ENCODE results near the gene VAT1L. TPM values are rescaled to one million over a fixed set of nuclear protein-coding genes. Genes with fewer than 3 reads are reported as not detected.

VAT1L gene
- total RNA-seq, 1 donor from 2014 or later = 0.23 TPM

DNA sequence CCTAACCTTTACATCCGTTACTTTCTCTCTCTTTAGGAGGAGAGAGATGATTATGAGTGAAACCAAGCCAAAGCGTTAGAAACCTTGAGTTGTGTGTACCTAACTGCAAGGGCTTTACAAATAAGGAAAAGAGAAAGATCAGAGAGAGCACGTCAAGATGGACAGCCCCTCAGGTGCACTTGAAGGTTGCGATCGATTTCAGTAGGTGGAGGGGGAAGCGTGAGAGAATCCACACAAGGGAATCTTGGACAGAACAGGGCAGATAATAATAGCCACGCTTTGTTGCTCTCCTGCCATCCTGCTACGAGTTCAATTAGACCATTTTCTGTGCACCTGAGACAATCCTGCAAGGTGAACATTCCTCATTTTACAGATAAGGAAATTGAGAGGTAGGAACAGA is 78.4 kb downstream of the VAT1L start:
- ATAC-seq (no peak), DNase-seq (ENCODE audit: low spot score) (no peak)

DNA sequence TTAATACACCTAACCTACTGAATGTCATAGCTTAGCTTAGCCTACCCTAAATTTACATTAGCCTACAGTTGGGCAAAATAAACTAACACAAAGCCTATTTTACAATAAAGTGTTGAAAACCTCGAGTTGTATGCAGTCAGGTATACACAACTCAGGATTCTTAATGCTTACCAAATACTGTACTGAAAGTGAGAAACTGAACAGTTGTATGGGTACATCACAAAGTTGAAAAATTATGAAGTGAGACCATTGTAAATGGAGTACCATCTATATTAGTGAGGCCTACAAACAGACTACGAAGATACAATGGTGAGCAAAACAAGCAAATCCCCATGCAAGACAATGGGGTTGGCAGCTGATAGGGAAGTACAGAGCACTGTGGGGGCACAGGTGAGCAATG is 79.7 kb downstream of the VAT1L start:
- DNase-seq (ENCODE audit: low spot score) (no peak), ATAC-seq (no peak)

DNA sequence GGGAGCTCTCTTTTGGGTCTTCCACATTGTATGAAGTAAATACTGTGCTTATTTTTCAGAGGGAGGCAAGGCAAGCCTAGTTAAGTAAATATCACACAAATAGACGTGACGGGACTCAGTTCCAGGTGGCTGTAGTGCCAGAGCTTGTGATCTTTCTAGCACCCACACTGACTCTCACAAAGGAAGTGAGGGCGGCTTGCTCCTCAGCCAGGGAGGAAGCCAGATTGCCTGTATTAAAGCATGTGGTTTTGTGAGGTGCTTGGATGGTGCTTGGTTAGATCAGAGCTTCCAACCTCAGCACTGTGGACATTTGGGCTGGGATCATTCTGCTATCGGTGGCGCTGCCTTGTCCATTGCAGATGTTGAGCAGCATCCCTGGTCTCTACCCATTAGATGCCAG is 80.1 kb downstream of the VAT1L start:
- ATAC-seq (no peak), DNase-seq (ENCODE audit: low spot score) (no peak)

DNA sequence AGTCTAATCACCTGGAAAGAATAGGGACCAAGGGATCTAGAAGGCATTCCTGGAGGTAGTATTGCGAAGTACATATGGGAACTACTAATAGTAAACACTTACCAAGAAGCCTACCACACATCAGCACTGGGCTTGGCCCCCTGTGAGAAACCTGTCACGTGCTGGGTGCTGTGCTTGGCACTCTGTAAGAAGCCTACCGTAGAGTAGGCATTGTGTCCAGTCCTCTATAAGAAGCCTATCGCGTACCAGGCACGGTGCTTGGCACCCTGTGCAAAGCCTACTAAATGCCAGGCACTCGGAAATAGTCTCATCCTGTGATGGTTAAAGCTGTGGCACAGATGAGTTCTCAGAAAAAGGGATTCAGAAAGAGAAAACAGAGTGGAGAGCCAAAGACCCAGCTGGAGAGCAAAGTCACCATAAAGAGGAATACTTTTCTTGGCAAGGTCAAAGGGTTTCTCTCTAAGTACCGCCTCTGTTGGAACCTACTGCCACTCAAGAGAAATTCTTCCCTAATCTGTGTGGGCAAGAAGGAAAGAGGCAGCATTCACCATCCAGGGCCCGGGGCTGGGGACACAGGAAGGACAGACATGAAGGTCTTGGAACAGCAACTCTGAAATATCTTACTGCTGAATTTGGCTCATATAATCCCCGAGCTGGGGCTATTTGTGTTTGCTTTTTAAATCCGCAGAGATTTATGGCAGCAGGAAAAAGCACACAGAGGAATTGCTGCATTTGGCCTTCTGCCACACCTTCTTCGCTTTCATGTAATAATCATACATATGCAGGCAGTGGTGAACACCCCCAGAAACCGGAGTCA is 81.8 kb downstream of the VAT1L start:
- ATAC-seq (no peak), DNase-seq (ENCODE audit: low spot score) (no peak)

DNA sequence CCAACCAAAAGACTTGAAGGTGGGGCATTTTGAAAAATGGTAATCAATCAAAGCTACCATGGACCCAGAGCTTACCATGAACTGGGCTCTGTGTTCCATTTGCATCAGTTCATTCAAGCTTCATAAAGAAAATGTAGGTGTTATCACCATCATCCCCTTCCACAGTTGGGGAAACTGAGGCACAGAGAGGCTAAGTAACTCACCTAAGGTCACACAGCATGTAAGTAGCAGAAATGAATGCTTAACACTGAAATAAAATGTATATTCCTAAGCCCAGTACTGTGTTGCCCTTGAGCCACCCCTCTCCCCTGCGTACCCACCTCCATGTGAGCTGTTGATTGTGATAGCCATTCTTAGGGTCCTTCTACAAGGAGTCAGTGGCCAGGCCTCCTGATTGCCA is 83.6 kb downstream of the VAT1L start:
- no peak for DNase-seq (ENCODE audit: low spot score)
- ATAC-seq = no peak

DNA sequence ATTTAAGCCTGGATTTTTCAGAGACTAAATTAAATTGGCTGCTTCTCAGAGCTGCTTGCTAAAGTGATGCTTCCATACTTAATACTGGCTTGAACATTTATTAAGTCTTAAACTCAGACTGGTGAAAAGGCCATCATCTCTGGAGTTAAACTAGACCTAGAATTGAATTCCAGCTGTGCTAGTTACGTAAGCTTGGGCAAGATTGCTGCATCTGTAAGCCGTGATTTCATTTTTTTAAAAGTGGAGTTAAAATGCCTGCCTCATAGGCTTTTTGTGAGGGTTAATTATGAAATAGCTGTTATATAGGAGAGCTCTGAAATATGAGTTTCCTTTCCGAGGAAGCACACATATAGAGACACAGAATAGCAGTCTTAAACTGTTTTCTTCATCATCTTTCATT is 84.7 kb downstream of the VAT1L start:
- ATAC-seq (no peak), DNase-seq (ENCODE audit: low spot score) (no peak)

DNA sequence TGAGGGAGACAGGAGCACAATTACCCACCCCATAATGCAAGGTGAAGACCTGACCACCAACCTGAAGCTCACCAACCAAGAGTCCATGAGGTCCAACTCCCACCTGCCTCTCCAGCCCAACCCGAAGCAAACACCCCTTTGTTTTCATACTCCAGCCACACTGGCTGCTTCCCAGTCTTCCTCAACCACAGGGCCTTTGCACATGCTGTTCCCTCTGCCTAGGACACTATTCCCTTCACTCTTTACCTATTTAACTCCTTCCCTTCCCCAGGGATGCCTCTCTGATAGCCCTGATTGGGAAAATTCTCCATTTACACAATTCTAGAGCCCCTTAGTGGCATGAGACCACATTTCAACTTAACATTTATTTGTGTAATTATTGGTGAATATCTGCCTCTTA is 86.0 kb downstream of the VAT1L start:
- ATAC-seq (no peak), DNase-seq (ENCODE audit: low spot score) (no peak)

DNA sequence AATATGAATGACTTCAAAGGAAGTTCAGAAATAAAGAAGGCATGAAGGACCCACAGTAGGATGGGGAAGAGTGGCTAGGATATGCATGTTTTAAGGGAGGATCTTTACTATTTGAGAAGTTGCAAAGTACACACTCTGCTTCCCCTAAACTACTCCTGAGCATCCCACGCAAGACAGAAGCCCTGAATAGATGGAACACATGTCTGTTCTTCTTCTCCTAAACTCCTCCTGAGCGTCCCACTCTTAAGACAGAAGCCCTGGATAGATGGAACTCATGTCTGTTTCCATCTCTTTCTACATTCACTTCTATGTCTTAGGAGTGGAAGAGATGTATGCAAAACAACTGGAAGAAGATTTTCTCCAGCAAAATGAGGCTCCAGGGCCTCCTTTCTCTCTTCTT is 88.4 kb downstream of the VAT1L start:
- DNase-seq (ENCODE audit: low spot score) (no peak), ATAC-seq (no peak)

DNA sequence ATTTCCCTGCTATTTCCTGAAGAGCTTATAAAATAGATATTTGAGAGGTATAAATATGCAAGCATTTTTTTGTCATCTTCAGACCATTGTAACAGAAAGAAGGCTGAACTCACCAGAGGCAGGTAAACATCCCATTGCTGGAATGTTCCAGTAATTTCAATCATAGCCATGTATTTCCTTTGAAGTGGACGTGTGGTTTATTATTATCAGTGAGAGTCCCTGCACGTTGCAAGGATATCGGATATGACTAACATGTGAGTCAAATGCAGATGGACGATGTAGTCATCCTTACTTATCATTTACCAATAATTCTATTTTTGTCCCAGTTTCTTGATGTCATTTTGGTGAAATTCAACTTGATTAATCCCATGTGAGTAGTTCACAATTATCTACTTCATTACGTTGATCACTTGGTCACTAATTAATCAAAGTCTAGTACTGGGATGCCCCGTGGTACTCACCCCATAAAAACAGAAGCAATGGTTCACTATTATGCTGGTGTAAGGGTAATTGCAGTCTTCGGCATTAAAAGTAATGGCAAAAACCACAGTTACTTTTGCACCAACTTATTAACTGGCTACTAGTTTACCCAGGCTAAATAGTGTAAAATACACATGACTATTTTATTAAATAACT is 89.5 kb downstream of the VAT1L start:
- ATAC-seq = no peak
- DNase-seq (ENCODE audit: low spot score) = no peak

DNA sequence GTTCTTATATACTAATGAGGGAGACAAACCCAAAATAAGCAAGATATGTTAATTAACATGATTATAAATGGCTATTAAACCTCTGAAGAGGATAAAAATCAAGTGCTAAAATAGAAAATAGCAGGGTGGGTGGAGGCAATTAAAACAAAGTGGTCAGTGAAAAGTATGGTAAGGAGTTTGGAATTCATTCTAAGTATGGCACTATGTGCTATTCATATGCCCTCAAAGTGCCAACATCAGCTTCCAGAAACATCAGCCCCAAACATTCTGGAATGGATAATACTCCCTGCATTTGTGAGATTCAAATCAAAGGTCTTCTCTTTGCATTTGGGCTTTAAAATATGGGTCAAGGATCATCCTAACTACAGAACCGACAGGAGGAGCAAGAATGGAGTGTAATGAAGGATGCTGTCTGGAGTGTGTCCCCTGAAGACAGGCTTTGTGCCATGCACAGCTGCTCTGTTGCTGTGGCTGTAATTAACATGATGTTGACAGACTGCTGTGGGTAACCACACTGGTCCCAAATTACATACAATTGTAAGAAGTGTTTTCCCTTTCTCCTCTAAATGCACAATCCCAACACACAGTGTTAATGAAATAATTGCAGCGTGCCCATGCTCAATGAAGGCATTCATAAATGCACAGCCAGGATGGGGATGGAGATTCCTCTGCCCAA is 93.1 kb downstream of the VAT1L start:
- DNase-seq (ENCODE audit: low spot score) = no peak
- no peak for ATAC-seq

DNA sequence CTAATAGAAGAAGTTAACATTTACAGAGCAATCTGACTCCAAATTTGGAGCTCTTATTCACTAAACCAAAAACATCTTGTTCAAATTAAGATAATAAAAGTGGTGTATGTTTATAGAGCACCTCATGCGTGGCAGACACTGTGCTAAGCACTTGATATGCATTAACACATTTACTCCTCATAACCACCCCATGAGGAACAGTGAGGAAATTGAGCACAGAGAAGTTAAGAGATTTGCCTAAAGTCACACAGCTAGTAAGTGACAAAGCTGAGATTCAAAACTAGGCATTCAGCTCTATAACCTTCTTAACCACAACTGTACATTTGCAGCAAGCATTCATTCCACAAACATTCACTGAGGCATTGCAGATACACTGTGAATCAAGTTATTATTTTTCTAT is 94.0 kb downstream of the VAT1L start:
- ATAC-seq = no peak
- no peak for DNase-seq (ENCODE audit: low spot score)

DNA sequence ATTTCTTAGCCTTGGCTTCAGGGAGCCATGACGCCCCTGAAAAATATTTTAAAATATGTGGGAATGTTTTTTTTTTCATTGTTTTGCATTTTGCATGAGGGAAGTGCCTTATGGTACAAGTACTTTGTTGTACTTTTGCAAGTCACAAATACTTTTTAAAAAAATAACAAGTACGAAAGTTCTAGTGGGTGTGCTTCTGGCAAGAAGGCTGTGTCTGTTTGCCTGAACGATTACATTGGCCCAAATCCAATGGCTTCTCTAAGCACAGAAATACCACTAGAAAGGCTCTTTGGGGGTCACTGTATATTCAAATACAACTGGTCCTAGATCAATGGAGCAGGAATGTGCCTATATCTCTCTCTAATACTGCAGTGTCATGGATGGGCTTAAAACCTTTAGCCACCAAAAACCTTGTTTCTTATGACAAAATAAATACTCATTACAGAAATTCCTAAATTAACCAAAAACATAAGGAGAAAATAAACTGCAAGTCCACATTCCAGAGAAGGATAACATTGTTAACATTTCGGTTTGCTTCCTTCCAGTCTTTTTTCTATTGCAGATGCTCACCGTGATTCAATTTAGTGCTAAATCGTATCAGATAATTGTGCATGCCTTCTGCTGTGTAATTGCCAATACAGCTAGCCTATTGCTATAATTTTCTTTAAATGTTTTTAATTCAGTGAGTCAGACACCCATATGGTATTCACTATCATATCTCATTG is 97.4 kb downstream of the VAT1L start:
- no peak for DNase-seq (ENCODE audit: low spot score)
- ATAC-seq = no peak

DNA sequence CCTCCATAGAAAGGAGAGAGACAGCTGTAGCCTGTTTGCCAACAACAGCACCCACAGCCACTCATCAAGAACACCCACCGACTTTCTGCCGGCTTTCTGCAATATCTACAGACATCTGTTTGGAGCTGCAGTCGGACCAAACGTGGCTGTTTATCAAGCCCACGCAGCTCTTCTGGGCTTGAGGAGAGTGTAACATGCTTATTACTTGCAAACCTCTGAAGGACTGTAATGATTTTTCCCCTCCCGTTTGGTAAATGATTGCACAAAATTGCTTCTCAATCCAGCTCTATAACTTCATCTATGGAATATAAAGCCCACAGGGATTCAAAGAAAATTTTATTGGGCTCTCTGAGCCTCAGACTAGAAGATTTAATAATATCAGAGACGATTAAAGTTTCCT is 100.5 kb downstream of the VAT1L start:
- DNase-seq (ENCODE audit: low spot score) (no peak), ATAC-seq (no peak)

DNA sequence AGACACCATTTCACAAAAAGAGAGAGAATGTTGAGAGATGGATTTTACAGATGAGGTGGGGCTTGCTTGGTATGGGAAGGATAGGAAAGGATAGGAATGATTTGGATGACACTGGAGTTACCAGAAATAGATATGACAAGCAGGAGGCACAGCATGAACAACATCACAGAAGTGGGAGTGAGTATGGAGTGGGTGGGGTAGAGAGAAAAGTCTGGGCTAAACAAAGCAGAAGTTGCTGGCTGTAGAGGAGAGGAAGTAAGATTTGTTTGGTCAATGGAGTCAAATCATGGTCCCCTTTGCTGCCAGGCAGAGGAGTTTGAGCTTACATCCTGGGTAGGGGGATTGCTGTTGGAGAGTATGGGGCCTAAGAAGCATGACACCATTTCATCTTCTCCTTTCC is 101.7 kb downstream of the VAT1L start:
- ATAC-seq (no peak), DNase-seq (ENCODE audit: low spot score) (no peak)

DNA sequence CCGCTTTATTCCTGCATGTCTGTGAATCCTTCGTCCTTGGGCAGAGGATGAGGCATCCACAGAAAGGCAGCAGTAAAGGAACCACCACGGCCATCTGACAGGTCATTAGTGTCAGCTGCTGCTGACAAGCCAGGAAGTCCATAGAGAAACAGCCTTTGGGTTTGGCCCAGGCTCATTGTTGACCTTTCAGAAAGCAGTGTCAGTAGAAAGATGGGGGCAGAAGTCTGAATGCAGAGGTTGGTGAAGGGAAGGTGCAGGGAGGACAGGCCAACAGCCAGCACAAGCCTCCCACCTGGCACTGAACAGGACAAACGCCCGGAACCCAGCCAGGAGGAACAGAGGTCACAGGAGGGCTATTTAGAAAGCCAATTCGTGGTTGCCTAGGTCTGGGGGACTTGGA is 105.8 kb downstream of the VAT1L start:
- ATAC-seq (peak; percentile 47), DNase-seq (ENCODE audit: low spot score) (no peak)

DNA sequence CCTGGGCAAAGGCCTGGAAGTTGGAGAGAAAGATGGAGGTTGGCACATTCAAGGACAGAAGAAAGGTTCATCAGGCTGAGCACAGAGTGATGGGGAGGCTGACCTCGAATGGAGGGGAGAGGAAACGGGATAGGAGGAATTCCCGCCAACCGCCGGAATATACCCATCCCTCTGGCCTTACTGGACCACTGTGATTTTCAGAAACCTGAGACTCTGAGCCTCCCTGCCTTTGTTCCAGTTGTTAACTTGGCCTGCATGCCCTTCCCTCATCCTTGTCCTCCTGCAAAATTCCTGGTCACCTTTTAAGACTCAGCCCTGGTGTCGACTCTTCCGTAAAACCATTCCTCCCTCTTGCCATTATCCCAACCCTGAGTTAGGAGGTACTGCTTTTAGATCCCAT is 107.6 kb downstream of the VAT1L start:
- DNase-seq (ENCODE audit: low spot score) (no peak), ATAC-seq (no peak)

DNA sequence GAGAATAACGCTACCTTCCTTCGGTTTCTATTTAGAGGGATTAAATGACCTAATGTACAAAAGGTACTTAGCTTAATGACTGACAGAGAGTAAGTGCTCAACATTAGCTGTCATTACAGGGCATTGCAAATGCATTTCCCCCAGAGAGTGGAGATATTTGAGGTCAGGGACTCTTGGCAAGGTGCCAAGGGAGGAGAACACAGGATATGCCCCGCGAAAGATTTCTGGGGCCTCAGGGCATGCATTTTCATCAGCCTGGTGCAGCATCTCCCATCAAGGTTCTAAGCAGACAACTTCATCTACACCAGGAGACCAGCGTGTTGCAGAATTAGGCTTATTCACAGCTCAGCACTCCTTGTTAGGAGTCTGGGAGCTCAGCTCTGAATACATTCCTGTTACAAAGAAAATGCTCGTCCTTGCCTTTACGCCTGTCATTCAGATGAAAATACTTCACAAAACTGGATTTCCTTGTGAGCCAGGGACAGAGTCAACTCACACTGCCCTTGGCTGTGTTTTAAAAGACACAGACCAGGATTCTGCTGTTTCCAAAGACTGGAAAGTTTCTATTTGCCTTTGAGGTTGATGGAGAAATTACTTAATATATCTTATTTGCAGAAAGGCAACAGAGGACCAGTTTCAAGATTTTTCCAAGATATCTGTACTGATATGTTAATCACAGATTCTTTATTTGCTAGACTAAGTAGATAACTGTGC is 108.2 kb downstream of the VAT1L start:
- DNase-seq (ENCODE audit: low spot score) (no peak), ATAC-seq (no peak)

DNA sequence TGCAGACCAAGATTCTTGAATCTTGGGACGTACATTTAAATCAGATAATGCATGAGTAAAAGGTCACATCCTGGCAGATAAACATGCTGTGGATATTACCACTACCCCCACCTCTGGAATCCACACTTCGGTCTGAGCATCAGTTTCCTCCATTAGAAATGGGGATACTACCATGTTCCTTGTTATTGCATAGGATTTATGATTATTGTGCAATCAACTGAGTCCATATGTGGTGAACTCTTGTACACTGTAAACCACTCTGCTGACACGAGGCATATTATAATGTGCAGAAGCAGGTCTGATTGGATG is 108.7 kb downstream of the VAT1L start:
- no peak for DNase-seq (ENCODE audit: low spot score)
- no peak for ATAC-seq

DNA sequence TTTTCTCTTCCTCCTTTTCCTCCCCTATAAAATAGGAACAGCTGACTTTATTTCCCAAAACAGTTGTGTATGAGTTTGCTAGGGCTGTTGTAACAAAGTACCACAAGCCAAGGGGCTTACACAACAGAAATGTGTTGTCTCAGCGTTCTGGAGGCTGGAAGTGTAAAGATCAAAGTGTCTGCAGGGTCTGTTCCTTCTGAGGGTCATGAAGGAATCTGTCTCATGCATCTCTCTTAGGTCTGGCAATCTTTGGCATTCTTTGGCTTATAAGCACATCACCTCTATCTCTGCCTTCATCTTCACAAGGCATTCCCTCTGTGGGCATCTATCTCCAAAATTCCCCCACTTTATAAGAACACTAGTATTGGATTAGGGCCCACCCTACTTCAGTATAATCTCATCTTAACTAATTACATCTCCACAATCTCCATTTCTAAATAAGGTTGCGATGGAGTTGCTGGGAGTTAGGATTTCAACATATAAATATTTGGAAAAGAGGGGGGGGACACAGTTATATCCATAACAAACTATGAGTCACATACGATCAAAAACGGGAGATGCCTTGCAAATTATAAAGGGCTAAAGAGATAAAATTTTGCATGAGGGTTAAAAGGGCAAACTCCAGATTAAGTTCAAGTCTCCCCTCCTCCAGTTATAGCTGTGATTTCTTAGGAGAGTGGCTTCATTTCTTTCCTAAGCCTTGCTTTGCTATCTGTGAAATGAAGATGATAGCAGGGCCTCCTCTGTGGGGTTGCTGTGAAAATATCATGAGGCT is 109.7 kb downstream of the VAT1L start:
- ATAC-seq = no peak
- no peak for DNase-seq (ENCODE audit: low spot score)

DNA sequence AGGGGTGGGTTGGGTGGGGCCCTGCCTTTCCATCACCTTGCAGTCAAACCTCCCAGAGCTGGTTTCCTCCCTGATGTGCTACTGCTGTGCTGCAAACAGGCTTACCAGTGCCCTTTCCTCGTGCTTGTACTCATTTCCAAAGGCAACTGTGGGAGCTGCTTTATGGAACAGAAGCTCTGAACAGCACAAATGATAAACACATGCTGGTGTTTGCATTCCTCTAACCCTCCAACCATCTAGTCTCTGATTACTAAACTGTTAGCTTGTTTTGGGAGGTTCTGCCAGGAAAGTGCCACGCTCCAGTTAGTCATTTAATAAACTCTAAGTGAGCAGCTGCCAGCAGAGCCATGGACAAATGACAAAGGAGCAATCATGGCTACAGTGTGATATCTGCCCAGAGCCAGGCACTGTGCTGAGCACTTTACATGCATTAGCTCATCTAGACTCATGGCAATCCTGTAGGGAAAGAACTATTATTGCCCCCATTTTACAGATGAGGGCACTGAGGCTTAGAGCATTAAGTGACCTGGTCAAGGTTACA is 110.4 kb downstream of the VAT1L start:
- no peak for DNase-seq (ENCODE audit: low spot score)
- ATAC-seq = no peak

Data from left lobe of liver (tissue), 2 donors.